Measurements from ENCODE around the gene DRD2. TPM values are rescaled to one million over a fixed set of nuclear protein-coding genes. Genes with fewer than 3 reads are reported as not detected.

The DRD2 gene
- total and polyA plus RNA-seq, 2 donors (not counting 3 experiments of a cell fraction or from before 2014, with no cell fraction given): not detected

DNA sequence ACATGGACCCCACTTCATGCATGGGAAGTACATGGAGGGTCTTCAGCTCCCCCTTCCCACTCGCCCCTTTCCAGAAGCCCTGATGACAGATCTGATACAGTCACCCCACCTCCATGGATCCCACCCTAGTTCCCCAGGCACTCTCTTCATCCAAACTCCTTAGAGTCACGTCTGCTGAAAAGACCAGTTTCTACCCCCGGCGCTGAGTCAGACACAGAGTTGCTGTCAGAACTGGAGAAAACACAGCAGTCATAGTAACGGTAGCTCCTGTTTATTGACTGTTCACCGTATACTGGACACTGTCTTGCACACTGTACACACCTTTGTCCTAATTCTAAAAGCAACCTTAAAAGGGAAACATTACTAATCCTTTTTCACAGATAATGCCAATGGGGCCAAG, 29.1 kb downstream of the DRD2 start:
- intact Hi-C loops (cut with micrococcal nuclease): no loop called here
- Histone ChIP-seq H3K4me1 (ENCODE audit: control insufficient read depth, extremely low read depth, insufficient read depth, low read length) (no peaks in the 10 kb centered on the region), H4K20me1 (replicated peaks; ENCODE audit: control insufficient read depth, extremely low read depth, insufficient read depth, low read length) (no peaks in the 10 kb centered on the region), H3K4me3 (replicated peaks in 1 of 3; ENCODE audit: insufficient read depth in 1 of 3, low read depth in 1 of 3, low read length in 3 of 3) (no peak overlapping the region), H3K9me3 (replicated peaks; ENCODE audit: control insufficient read depth, insufficient read depth, low read length) (no peaks in the 10 kb centered on the region), H2AFZ (ENCODE audit: low read depth, low read length) (no peak overlapping the region), H3K4me2 (ENCODE audit: insufficient read depth, low read length) (no peak overlapping the region), H3K9me1 (replicated peaks; ENCODE audit: control insufficient read depth, extremely low read depth, insufficient read depth, low read length) (no peaks in the 10 kb centered on the region), H3K79me2 (ENCODE audit: control insufficient read depth, insufficient read depth, low read length) (no peaks in the 10 kb centered on the region), H3K27ac (ENCODE audit: insufficient read depth, low read depth, low read length) (no peak overlapping the region), H3K27me3 (ENCODE audit: control insufficient read depth in 2 of 2, insufficient read depth in 2 of 2, low read length in 2 of 2) (no peaks in the 10 kb centered on the region), H3K9ac (replicated peaks; ENCODE audit: extremely low read depth, insufficient read depth, low read length) (no peak overlapping the region), H3K36me3 (ENCODE audit: control insufficient read depth in 2 of 2, extremely low read depth in 1 of 2, insufficient read depth in 2 of 2, low read length in 2 of 2) (no peaks in the 10 kb centered on the region)
- no TSS peak for BruUV-seq (replicated peaks)
- POLR2A ChIA-PET: no interaction called here
- TF ChIP-seq POLR2A (IDR thresholded peaks at IDR 0.05; ENCODE audit: low read depth, low read length): no peak
- TF ChIP-seq, protein P1, sequence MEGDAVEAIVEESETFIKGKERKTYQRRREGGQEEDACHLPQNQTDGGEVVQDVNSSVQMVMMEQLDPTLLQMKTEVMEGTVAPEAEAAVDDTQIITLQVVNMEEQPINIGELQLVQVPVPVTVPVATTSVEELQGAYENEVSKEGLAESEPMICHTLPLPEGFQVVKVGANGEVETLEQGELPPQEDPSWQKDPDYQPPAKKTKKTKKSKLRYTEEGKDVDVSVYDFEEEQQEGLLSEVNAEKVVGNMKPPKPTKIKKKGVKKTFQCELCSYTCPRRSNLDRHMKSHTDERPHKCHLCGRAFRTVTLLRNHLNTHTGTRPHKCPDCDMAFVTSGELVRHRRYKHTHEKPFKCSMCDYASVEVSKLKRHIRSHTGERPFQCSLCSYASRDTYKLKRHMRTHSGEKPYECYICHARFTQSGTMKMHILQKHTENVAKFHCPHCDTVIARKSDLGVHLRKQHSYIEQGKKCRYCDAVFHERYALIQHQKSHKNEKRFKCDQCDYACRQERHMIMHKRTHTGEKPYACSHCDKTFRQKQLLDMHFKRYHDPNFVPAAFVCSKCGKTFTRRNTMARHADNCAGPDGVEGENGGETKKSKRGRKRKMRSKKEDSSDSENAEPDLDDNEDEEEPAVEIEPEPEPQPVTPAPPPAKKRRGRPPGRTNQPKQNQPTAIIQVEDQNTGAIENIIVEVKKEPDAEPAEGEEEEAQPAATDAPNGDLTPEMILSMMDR (IDR thresholded peaks at IDR 0.05; ENCODE audit: extremely low read depth in 1 of 2, insufficient read depth in 1 of 2, low read depth in 1 of 2, low read length in 2 of 2): no peak
- TF ChIP-seq, protein P2, sequence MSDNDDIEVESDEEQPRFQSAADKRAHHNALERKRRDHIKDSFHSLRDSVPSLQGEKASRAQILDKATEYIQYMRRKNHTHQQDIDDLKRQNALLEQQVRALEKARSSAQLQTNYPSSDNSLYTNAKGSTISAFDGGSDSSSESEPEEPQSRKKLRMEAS (IDR thresholded peaks at IDR 0.05; ENCODE audit: insufficient read depth, insufficient read length): no peak
- CTCF ChIA-PET: no interaction called here
- dilution Hi-C loops (cut with MboI; ENCODE audit: extremely low pct_ligation_motif_present, low sequenced_read_pairs): no loop called here
- no peak for DNase-seq (ENCODE audit: low read depth, low spot score)
- FAIRE-seq: no peak

DNA sequence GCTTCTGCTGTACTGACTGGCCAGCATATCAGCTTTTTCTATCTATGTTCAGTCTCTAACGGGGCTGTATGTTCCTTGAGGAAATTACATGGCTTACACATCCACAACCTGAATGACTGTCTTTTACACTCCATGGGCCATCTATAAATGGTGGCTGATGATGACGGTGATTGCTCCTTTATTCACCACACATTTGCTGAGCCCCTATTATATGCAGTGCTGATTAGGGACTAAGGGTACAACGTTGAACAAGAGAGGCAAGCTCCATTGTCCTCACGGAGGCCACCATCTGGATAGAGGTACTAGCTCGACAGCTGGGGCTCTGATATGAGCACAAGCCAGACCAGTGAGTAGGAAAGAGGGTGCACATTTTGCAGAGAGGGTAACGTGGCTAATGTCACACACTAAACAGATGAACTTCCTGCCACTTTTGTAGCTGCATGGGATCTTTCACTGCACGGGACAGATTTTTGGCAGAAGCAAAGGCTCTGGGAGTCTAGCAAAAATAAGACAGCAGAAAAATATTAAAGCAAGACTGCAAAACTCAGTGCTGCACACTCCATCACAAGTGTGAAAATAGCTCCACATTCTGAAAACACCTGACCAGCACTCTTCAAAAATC, 30.6 kb downstream of the DRD2 start:
- no peak overlapping the region for H2AFZ ChIP-seq (ENCODE audit: low read depth, low read length)
- POLR2A ChIA-PET: no interaction called here
- intact Hi-C loops (cut with micrococcal nuclease) (no loop called here), dilution Hi-C loops (cut with MboI; ENCODE audit: extremely low pct_ligation_motif_present, low sequenced_read_pairs) (no loop called here)
- no peak for FAIRE-seq
- H3K4me3 ChIP-seq (replicated peaks in 1 of 3; ENCODE audit: insufficient read depth in 1 of 3, low read depth in 1 of 3, low read length in 3 of 3): no peak overlapping the region
- no peaks in the 10 kb centered on the region for H3K9me1 ChIP-seq (replicated peaks; ENCODE audit: control insufficient read depth, extremely low read depth, insufficient read depth, low read length)
- H3K27me3 ChIP-seq (ENCODE audit: control insufficient read depth in 2 of 2, insufficient read depth in 2 of 2, low read length in 2 of 2): no peaks in the 10 kb centered on the region
- no peaks in the 10 kb centered on the region for H3K79me2 ChIP-seq (ENCODE audit: control insufficient read depth, insufficient read depth, low read length)
- no peak overlapping the region for H3K27ac ChIP-seq (ENCODE audit: insufficient read depth, low read depth, low read length)
- H3K9ac ChIP-seq (replicated peaks; ENCODE audit: extremely low read depth, insufficient read depth, low read length): no peak overlapping the region
- CTCF ChIA-PET: no interaction called here
- no peaks in the 10 kb centered on the region for H3K4me1 ChIP-seq (ENCODE audit: control insufficient read depth, extremely low read depth, insufficient read depth, low read length)
- no TSS peak for BruUV-seq (replicated peaks)
- DNase-seq (ENCODE audit: low read depth, low spot score): no peak
- H3K9me3 ChIP-seq (replicated peaks; ENCODE audit: control insufficient read depth, insufficient read depth, low read length): no peaks in the 10 kb centered on the region
- TF ChIP-seq JUN (IDR thresholded peaks at IDR 0.05; ENCODE audit: borderline replicate concordance, insufficient read depth, insufficient read length, low read depth) (no peak), GATA2 (IDR thresholded peaks at IDR 0.05; ENCODE audit: insufficient read depth, insufficient read length, low read depth, low read length) (no peak), POLR2A (IDR thresholded peaks at IDR 0.05; ENCODE audit: low read depth, low read length) (no peak), FOS (IDR thresholded peaks at IDR 0.05; ENCODE audit: borderline replicate concordance, insufficient read depth, low read length) (no peak), MYC (IDR thresholded peaks at IDR 0.05; ENCODE audit: low read depth, low read length) (no peak), POLR2AphosphoS5 (IDR thresholded peaks at IDR 0.05; ENCODE audit: insufficient read depth, low read depth, low read length) (no peak), EZH2 (IDR thresholded peaks at IDR 0.05; ENCODE audit: borderline replicate concordance, low read depth, low read length, severe bottlenecking) (no peak)
- TF ChIP-seq, protein P1 (IDR thresholded peaks at IDR 0.05; ENCODE audit: extremely low read depth in 1 of 2, insufficient read depth in 1 of 2, low read depth in 1 of 2, low read length in 2 of 2): no peak
- TF ChIP-seq, protein P2 (IDR thresholded peaks at IDR 0.05; ENCODE audit: insufficient read depth, insufficient read length): no peak
- no peak overlapping the region for H3K4me2 ChIP-seq (ENCODE audit: insufficient read depth, low read length)
- no peaks in the 10 kb centered on the region for H4K20me1 ChIP-seq (replicated peaks; ENCODE audit: control insufficient read depth, extremely low read depth, insufficient read depth, low read length)
- no peaks in the 10 kb centered on the region for H3K36me3 ChIP-seq (ENCODE audit: control insufficient read depth in 2 of 2, extremely low read depth in 1 of 2, insufficient read depth in 2 of 2, low read length in 2 of 2)

Measured in endothelial cell of umbilical vein (primary cell).